ENCODE measurements around the gene MLX.

DNA sequence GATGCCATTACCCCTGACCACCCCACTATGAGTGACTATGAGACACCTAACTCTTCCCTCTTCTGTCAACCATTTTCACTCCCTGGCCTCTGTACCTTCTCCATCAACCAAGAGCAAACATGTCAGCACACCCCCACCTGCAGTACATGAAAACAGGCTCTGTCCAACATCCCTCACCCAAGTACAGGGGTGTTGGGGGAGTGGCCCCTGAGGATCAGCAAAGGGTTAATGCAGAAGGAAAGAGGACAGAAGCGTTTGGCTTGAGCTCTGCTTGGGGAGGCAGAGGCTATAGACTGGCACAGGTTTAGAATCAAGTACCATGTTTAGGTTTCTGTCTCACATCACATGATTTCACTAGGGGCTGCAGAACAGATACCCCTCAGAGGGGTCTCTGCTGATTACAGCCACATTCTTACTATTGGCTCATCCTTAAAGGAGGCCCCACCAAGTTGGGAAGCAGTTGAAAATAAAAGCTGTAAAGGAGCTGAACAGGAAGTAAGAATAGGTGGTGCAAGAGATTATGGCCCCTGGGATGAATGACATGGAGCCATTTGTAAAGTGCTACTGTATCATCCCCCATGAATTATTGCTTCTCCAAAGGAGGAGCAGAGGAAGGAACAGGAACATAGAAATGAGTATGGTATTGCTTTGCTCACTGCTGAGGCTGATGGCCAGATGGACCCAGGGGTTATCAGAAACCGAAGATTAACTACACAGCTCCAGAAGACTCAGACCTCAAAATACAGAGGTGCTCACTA, 13.1 kb downstream of the MLX start:
- TF ChIP-seq, protein P1, sequence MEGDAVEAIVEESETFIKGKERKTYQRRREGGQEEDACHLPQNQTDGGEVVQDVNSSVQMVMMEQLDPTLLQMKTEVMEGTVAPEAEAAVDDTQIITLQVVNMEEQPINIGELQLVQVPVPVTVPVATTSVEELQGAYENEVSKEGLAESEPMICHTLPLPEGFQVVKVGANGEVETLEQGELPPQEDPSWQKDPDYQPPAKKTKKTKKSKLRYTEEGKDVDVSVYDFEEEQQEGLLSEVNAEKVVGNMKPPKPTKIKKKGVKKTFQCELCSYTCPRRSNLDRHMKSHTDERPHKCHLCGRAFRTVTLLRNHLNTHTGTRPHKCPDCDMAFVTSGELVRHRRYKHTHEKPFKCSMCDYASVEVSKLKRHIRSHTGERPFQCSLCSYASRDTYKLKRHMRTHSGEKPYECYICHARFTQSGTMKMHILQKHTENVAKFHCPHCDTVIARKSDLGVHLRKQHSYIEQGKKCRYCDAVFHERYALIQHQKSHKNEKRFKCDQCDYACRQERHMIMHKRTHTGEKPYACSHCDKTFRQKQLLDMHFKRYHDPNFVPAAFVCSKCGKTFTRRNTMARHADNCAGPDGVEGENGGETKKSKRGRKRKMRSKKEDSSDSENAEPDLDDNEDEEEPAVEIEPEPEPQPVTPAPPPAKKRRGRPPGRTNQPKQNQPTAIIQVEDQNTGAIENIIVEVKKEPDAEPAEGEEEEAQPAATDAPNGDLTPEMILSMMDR (IDR thresholded peaks at IDR 0.05; ENCODE audit: insufficient read depth, low read length, poor library complexity, severe bottlenecking) = no peak
- TF ChIP-seq EZH2phosphoT487 (conservative IDR thresholded peaks at IDR 0.05; ENCODE audit: low read length) = no peak

All from SU-DHL-6 (cell line).